Measurements from ENCODE around the gene GABRB1. TPM values are rescaled to one million over a fixed set of nuclear protein-coding genes. Genes with fewer than 3 reads are reported as not detected.

GABRB1 gene
- total and polyA plus RNA-seq, 8 donors, result 0.17 to 0.48 (median 0.32) TPM; not detected in 4

- no peak for TF ChIP-seq CTCF (IDR thresholded peaks at IDR 0.05)
- no peak for DNase-seq
- no peak overlapping the region for H3K4me3 ChIP-seq
- intact Hi-C loops (cut with DNase I), result no loop called here
- no peak for ATAC-seq
- H3K27ac ChIP-seq, result no peak overlapping the region
- H3K4me1 ChIP-seq, result no peaks in the 10 kb centered on the region
- H3K36me3 ChIP-seq, result no peaks in the 10 kb centered on the region
- H3K27me3 ChIP-seq, result no peaks in the 10 kb centered on the region
- no peaks in the 10 kb centered on the region for H3K9me3 ChIP-seq
Measured at GRCh38 chr4:47068986-47069385, 37.6 kb downstream of the GABRB1 start.

- intact Hi-C loops (cut with DNase I), result no loop called here
- Histone ChIP-seq H3K27me3 (no peaks in the 10 kb centered on the region), H3K27ac (no peak overlapping the region), H3K4me1 (no peaks in the 10 kb centered on the region), H3K4me3 (no peak overlapping the region), H3K36me3 (no peaks in the 10 kb centered on the region), H3K9me3 (no peaks in the 10 kb centered on the region)
- TF ChIP-seq CTCF (IDR thresholded peaks at IDR 0.05), result no peak
- ATAC-seq (peak; percentile 79), DNase-seq (peak in 1 of 4 donors; percentile 5)
Measured at GRCh38 chr4:47071901-47072341, 40.6 kb downstream of the GABRB1 start.

GRCh38 chr4:47073647-47074046, 42.3 kb downstream of the GABRB1 start:
- intact Hi-C loops (cut with DNase I), result no loop called here
- ATAC-seq, result no peak
- no peaks in the 10 kb centered on the region for H3K4me1 ChIP-seq
- no peaks in the 10 kb centered on the region for H3K9me3 ChIP-seq
- no peaks in the 10 kb centered on the region for H3K36me3 ChIP-seq
- DNase-seq, result no peak
- H3K27ac ChIP-seq, result no peak overlapping the region
- no peaks in the 10 kb centered on the region for H3K27me3 ChIP-seq
- TF ChIP-seq CTCF (IDR thresholded peaks at IDR 0.05), result no peak
- no peak overlapping the region for H3K4me3 ChIP-seq

- intact Hi-C loops (cut with DNase I), result no loop called here
- H3K36me3 ChIP-seq, result no peaks in the 10 kb centered on the region
- H3K27ac ChIP-seq, result no peak overlapping the region
- ATAC-seq, result no peak
- no peak for DNase-seq
- no peaks in the 10 kb centered on the region for H3K27me3 ChIP-seq
- no peak for TF ChIP-seq CTCF (IDR thresholded peaks at IDR 0.05)
- no peaks in the 10 kb centered on the region for H3K9me3 ChIP-seq
- no peak overlapping the region for H3K4me3 ChIP-seq
- H3K4me1 ChIP-seq, result no peaks in the 10 kb centered on the region
Measured at GRCh38 chr4:47074816-47075215, 43.4 kb downstream of the GABRB1 start.

- intact Hi-C loops (cut with DNase I), result no loop called here
- no peak overlapping the region for H3K4me3 ChIP-seq
- TF ChIP-seq CTCF (IDR thresholded peaks at IDR 0.05), result no peak
- H3K27ac ChIP-seq, result no peak overlapping the region
- no peaks in the 10 kb centered on the region for H3K9me3 ChIP-seq
- ATAC-seq, result no peak
- H3K27me3 ChIP-seq, result no peaks in the 10 kb centered on the region
- no peak for DNase-seq
- no peaks in the 10 kb centered on the region for H3K4me1 ChIP-seq
- H3K36me3 ChIP-seq, result no peaks in the 10 kb centered on the region
Measured at GRCh38 chr4:47075262-47075661, 43.9 kb downstream of the GABRB1 start.

Measured in left lung (tissue), 10 donors.